GM06990 (cell line): ENCODE data around the gene TRH.

Source experiments
- DNase-seq: peaks from one replicate; pipeline ENCODE4 v3.0.0-alpha.2; 2011; ENCODE audit not compliant: insufficient read length; ENCODE audit errors: extremely low read depth
- H3K27me3 ChIP-seq: replicated peaks from 2 replicates; pipeline ENCODE4 v1.6.0; 2011; ENCODE audit warnings: low read length; ENCODE audit not compliant: control insufficient read depth, insufficient read depth
- H3K36me3 ChIP-seq: 2 replicates; pipeline ENCODE4 v1.5.1; 2011; ENCODE audit warnings: low read length; ENCODE audit not compliant: control insufficient read depth, insufficient read depth
- H3K4me3 ChIP-seq: replicated peaks from 2 replicates; pipeline ENCODE4 v1.5.1; 2011; ENCODE audit warnings: low read depth, mild to moderate bottlenecking, control low read depth, low read length
- TF ChIP-seq, protein P1 (sequence below): IDR thresholded peaks from 2 replicates; pipeline ENCODE4 v1.5.1; 2011; ENCODE audit warnings: low read length, control low read depth, mild to moderate bottlenecking, inconsistent platforms; ENCODE audit not compliant: insufficient read depth, poor library complexity, severe bottlenecking

Gene TRH

DNA sequence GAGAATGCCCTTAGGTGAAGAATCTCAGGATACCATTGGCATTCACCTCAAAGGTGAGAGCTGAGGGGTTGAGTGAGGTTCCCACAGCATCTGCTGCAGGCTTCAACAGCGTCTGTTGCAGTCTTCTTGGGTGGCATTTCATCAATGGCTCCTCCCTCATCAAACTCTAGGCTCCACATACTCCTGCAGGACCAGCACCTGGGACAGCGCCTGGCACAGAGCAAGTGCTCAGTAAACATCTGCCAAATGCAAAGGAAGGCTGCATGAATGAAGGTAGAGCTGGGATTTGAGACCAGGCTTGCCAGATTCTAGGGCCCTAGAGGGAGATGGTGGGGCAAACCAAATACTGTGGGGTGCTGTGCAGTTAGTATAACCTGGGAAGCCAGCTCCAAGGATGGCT is 9.6 kb downstream of the TRH start:
- TF ChIP-seq, protein P1, sequence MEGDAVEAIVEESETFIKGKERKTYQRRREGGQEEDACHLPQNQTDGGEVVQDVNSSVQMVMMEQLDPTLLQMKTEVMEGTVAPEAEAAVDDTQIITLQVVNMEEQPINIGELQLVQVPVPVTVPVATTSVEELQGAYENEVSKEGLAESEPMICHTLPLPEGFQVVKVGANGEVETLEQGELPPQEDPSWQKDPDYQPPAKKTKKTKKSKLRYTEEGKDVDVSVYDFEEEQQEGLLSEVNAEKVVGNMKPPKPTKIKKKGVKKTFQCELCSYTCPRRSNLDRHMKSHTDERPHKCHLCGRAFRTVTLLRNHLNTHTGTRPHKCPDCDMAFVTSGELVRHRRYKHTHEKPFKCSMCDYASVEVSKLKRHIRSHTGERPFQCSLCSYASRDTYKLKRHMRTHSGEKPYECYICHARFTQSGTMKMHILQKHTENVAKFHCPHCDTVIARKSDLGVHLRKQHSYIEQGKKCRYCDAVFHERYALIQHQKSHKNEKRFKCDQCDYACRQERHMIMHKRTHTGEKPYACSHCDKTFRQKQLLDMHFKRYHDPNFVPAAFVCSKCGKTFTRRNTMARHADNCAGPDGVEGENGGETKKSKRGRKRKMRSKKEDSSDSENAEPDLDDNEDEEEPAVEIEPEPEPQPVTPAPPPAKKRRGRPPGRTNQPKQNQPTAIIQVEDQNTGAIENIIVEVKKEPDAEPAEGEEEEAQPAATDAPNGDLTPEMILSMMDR, result no peak

DNA sequence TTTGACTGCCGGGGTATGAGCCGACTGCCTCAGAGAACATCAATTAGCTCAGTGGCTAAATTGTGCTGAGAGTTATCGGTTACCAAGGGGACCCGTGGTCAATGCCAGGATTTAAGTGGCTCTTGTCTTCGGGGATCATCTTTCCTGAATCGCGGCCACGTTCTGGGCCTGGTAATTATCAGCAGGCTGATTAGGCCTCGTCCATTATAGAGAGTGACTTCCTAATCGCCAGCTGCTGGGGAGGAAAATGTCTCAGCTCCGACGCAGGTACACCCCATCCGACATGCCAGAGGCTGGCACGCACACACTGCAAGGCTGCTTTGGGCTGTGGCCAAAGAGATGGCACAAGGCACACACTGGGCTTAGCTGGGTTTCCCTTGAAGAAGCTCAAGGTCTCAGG is 10.6 kb downstream of the TRH start:
- TF ChIP-seq, protein P1, result no peak
- Histone ChIP-seq H3K4me3 (no peak overlapping the region), H3K27me3 (no peaks in the 10 kb centered on the region; the same call in 1 of the 2 replicates), H3K36me3 (no peaks in the 10 kb centered on the region)
- DNase-seq, result no peak

More for the DNA sequence above, 9.6 kb downstream of the TRH start:
- H3K36me3 ChIP-seq, result no peaks in the 10 kb centered on the region
- H3K27me3 ChIP-seq, result no peaks in the 10 kb centered on the region; the same call in 1 of the 2 replicates
- no peak for DNase-seq
- no peak overlapping the region for H3K4me3 ChIP-seq

- Histone ChIP-seq H3K4me3 (no peak overlapping the region), H3K36me3 (no peaks in the 10 kb centered on the region), H3K27me3 (no peaks in the 10 kb centered on the region; the same call in 1 of the 2 replicates)
- no peak for DNase-seq
- TF ChIP-seq, protein P1, result no peak
These were observed 13.9 kb downstream of the TRH start for GRCh38 chr3:129988429-129988828.

- Histone ChIP-seq H3K36me3 (no peaks in the 10 kb centered on the region), H3K27me3 (no peaks in the 10 kb centered on the region; the same call in 1 of the 2 replicates), H3K4me3 (no peak overlapping the region)
- TF ChIP-seq, protein P1, result no peak
- no peak for DNase-seq
These were observed 14.9 kb downstream of the TRH start for GRCh38 chr3:129989414-129989813.

- no peak overlapping the region for H3K4me3 ChIP-seq
- H3K27me3 ChIP-seq, result peaks cover 1% of the 10 kb centered on the region
- no peaks in the 10 kb centered on the region for H3K36me3 ChIP-seq
- DNase-seq, result no peak
- TF ChIP-seq, protein P1, result peak; percentile 33
These were observed 18.3 kb downstream of the TRH start for GRCh38 chr3:129992781-129993180.
